GM18508 (cell line): Measurements from ENCODE around the gene FAM170B.

ENCODE experiments used
- ATAC-seq: cut with Tn5 transposase; IDR thresholded peaks from one replicate; pipeline ENCODE4 v1.9.1; 2021; ENCODE audit warnings: moderate number of reproducible peaks; ENCODE audit not compliant: insufficient read depth, unreplicated experiment

FAM170B gene

GRCh38 chr10:49170632-49171325, 37.0 kb upstream of the FAM170B start:
- no peak for ATAC-seq

DNA sequence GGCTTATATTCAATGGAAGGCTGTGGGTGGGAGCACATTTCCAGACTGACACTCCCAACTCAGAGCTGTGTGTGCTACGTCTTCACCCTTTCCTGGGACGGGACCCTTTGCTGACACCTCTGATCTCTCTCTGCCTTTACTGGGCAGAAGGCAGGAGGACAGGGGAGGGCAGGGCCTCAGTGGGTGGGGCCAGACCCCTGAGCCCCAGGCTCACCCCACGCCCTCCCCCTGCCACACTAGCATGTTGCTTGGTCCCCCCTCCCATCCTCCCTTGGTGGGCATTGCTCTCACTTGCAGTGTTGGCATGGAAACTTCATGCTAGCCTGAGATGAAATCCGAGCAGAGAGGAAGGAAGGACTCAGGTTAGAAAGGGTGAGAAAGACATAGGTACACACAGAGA, 36.0 kb upstream of the FAM170B start:
- ATAC-seq: no peak

- ATAC-seq: no peak
Measured at GRCh38 chr10:49168831-49169500, 35.1 kb upstream of the FAM170B start.

- ATAC-seq: no peak
Measured at GRCh38 chr10:49168171-49168540, 34.3 kb upstream of the FAM170B start.

DNA sequence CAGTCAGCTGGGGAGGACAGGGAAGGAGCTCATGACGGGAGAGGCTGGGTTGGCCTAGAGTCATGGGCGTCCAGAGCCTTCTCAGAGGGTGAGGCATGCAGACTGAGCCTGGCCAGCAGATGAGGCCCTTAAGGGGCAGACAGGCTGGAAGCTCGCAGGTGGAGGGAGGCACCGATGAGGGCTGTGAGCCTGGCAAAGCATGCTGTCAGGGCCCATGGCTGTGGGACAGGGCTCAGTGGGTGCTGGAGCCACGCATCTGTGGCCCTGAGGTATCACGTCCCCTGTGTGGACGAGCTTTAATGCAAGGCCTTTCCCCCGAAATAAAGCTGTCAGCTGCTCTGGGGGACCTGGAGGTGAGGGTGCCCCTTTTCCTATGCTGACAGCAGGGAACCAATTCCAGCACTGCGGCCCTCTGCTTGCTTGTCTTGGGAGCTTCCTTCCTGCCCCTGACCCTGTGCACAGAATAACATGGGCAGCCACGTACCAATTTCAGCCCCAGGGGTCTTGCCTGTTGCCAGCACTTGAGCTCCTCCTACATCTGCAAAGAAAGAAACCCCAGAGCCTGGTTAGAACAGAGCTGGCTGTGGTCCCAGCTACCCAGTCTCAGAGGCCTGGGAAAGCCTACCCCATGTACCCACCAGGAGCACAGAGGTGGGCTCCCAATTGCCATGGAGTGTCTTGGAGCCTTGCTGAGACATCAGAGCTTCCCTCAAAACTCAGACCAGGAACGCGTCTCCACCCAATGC, 33.8 kb upstream of the FAM170B start:
- no peak for ATAC-seq

DNA sequence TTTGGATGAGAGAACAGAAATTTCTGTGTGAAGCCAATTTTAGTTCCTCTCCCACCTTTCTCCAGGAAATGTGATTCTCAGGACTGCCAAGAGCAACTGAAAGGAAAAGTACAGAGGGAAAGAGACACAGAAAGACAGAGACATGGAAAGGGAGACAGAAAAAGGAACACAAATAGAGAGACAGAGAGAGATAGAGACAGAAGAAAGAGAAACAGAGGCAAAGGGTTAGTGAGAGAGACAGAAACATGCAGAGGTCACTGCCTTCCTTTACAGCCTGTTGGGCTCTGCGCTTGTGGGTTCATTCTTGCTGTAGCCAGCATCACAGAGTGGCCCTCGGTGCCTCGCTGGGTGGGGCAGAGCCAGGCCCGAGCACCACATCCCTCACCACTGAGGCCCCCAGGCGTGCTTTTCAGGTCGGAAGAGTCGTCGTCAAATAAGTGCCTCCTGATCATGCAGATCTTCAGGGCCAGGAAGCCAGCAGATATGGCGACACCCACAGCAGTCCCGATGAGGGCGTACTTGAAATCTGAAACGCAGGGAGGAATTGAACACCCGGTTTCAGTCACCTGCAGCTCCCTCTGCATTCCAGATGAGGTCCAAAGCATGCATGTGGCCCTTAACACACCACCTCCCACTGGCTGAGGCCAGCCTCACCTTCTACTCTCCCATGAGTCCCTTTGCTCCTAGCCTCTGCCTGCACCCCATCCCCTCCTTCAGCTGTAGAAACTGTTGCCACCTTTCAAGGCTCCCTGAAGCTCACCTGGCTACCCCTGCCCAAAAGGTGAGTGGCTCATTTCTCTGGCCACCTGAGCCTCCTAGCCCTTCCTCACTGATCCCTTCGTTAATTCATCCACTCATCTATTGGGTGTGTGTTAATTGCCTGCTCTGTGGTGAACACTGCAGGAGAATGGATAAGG, 32.9 kb upstream of the FAM170B start:
- no peak for ATAC-seq

GRCh38 chr10:49165821-49166483, 32.1 kb upstream of the FAM170B start:
- ATAC-seq: no peak

DNA sequence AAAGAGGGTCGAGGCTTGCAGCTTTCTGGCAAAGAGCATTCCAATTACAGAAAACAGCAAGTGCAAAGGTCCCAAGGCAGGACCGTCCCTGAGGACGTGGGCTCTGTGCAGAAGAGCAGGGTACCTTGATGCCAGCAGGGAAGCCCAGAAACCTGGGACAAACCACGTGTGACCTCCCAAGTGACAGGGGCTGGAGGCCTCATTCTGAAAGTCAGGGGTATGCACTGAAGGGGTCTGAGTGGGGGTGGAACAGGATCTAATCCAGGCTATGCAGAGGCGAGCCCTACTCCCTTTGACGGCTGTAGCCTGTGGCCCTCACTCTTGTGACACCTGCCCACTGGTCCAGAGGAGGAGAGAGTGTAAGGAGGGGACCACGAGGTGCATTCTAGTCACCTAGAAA, 31.4 kb upstream of the FAM170B start:
- no peak for ATAC-seq

GRCh38 chr10:49164559-49165188, 30.9 kb upstream of the FAM170B start:
- ATAC-seq: peak; percentile 74

GRCh38 chr10:49163741-49164140, 29.9 kb upstream of the FAM170B start:
- ATAC-seq: no peak

- no peak for ATAC-seq
Measured at GRCh38 chr10:49162761-49163310, 29.0 kb upstream of the FAM170B start.

- ATAC-seq: no peak
Measured at GRCh38 chr10:49162063-49162462, 28.2 kb upstream of the FAM170B start.

GRCh38 chr10:49161411-49161997, 27.7 kb upstream of the FAM170B start:
- ATAC-seq: no peak

DNA sequence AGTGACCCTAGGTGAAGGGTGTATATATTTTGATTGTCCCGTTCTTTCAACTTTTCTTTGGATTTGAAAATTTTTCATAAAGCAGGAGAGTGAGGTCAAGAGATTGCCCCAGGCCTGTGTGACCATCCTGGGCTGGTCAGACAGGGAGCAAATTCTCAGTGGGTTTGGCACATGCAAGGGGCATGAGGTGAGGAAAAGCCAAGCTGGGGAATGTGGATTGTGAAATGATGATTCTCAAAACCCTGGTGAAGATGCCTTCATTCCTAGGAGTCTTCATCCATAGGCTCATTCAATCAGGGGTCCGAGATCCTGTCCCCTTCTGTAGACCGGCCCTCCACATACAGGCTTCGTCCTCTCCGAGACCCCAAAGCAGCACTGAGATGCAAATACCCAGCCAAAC, 27.0 kb upstream of the FAM170B start:
- ATAC-seq: no peak

DNA sequence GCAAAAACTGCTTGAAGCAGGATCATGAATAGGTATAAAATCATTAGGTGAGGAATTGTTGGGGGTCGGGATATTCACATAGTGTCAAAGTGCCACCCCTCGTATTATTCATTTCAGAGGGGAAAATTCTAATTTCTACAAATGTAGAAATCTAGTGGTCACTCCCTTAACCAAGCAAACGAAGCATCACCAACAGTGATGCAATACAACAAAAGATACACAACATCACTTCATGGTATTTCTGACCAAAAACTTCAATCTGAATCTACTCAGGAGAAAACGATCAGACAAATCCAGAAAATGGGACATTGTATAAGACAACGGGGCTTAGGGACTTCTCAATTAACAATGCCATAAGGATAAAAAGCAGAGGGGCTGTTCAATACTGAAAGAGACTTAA, 26.3 kb upstream of the FAM170B start:
- no peak for ATAC-seq

DNA sequence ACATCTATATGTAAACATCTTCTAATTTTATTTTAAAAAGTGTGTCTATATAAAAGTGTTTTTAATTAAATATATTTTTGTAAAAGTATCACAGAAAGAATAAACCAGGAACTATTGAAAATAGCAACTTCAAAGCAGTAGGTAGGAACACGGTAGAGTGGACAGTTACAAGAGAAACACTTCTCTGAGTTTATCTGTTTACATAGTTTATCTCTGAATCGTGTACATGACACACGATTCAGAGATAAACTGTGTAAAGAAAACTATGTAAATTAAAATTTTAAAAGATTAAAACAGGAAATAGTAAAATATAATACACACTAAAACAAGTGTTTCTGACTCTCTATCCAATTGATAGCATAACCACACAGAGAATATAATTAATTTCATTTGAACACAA, 25.1 kb upstream of the FAM170B start:
- no peak for ATAC-seq

GRCh38 chr10:49158404-49158803, 24.6 kb upstream of the FAM170B start:
- ATAC-seq: no peak

GRCh38 chr10:49157229-49157628, 23.4 kb upstream of the FAM170B start:
- ATAC-seq: no peak

- no peak for ATAC-seq
Measured at GRCh38 chr10:49154641-49155040, 20.8 kb upstream of the FAM170B start.
